Central memory CD4-positive, alpha-beta T cell (primary cell): ENCODE data around the gene B3GAT1.

Experiments used
- DNase-seq: peaks from one replicate; pipeline ENCODE4 v3.0.0; 2022

B3GAT1 gene

DNA sequence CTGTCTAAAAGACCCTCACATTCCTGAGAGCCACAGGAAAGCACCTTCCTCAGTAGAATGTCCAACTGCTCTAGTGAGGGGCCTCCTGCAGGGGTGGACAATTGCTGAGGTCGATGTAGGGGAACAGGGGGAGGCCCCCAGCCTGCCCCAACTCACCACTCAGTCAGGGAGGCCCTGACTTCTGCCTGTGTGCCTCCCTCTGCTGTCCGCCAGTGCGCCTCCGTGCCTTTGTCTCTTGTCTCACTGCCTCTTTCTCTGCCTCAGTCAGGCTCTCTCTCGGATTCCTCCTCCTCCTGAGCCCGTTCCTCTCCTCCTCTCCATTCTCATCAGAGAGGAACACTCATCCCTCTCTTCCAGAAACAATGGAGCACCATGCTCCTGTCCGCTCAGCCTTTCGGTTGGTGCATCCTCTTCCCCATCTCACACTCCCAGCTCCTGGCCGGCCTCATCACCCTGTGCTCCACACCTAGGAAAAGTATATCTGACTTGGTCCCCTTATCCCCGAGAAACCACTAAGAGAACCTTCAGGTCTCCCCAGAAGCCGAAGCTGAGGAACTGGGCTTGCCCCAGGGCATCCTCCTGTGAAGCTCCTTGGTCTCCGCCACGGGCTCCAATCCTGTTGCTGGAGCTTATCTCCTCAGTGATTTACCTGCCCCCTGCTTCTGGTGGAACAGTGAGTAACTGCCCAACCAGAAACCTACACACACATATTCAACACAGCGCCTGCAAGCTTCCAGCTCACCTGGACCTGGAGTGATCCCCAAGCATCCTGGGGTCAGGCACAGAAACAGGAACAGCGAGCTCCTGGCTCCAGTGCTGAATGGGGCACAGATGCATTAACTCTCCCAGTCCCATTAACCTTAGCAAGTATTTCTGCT is 2.3 kb downstream of the B3GAT1 start:
- DNase-seq: no peak

DNA sequence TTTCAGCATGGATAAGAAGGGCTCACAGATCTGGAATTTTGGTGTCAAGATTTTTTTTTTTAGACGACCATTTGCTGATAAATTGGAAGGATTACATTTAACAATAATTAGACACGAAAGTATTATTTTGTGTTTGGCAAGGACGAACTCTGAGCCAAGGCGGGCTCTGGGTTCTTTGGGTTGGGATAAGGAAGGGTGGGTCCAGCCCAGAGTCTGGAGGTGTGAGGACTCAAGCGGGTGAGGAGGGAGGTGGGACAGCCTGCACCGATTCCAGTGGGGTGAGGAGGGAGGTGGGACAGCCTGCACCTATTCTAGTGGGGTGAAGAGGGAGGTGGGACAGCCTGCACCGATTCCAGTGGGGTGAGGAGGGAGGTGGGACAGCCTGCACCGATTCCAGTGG is 4.1 kb downstream of the B3GAT1 start:
- DNase-seq: no peak

DNA sequence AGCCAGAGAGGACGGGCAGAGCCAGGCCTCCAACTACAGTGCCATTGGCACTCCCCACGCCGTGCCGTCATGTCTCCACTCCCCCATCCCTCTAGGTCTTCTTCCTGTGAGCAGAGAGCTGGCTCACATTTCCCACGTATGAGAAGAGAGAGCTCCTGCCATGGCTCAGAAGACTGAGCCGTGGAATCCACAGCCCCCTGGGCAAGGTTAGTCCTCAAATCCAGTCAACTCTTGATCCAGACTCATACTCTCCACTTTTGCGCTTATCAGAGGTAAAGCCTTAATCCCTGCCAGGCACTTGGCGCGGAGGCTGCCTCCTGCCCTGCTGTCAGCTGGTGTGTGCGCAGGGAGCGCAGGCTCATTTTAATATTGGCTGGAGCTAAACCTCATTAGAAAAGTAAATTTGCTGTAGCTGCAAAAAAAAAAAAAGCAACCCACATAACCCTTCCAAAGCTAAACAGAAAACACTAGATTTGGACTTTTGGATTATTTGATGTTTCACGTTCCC is 4.7 kb downstream of the B3GAT1 start:
- DNase-seq: no peak

DNA sequence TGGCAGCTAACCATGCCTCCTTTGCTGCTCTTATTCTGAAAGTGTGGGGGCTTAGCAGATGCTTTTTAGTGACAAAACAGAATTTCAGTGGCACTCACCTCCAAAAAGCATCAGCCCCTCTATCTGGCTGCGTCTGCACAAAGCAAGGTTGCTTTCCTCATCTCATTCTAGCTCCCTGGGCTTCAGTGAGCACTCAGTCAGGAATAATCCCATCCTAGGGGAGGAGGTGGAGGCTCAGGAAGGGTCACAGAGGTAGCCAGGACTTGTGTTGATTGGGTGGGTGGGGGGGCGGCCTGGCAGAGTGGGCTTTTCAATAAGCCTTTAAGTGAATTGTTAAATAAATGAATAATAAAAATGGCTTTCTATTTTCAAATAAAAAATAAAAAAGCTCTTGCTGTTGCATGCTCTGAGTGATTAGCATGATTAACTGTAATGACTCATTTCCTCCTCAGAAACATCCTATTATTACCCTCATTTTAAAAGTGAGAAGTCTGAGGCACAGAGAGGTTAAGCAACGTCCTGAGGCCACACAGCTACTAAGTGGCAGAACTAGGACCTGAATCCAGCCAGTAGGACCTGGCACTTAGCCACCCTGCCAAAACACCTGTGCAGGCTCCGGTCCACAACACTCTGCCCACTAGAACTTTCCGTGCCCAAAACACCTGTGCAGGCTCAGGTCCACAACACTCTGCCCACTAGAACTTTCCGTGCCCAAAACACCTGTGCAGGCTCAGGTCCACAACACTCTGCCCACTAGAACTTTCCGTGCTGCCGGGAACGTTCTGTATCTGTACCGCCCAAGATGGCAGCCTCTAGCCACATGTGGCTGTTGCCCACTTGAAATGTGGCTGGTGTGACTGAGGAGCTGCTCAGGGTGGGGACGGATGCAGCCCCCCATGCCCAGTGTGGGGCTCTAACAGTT is 5.5 kb downstream of the B3GAT1 start:
- DNase-seq: no peak

DNA sequence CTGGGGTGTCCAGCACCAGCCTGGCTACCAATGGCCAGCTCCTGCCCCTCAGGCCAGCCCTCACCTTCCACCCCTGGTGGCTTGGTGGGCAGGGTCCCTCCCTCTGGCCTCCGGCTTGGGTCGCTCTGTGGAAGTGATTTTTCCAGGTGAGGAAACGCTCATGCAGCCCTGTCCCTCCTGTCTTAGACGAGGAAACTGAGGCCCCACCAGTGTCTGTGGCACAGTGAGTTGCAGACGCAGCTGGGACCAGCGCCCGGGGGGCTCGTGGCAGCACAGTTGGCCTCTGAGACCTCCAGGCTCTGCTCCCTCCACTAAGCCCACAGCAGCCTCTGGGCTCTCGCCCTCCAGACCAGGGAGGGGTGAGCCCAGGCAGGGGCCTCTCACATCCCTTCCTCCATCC is 6.2 kb downstream of the B3GAT1 start:
- no peak for DNase-seq

DNA sequence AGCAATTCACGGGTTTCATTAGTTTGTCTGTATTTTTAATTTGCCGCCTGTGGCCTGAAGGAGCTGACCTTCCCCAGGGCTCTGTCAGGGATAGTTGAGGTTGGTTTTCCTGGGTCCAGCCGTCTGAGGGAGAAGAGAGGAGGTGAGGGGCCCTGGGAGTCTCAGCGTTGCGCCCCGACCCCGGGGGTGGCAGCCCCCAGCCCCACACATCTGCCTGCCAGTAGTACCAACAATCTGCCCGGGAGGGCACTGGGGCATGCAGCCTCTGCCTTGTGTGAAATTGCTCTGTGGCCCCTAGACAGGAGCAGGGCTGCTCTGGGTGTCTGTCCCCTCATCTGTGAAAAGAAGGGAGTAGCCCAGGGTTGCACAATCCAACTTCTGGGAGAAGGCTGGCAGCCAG is 6.6 kb downstream of the B3GAT1 start:
- no peak for DNase-seq

DNA sequence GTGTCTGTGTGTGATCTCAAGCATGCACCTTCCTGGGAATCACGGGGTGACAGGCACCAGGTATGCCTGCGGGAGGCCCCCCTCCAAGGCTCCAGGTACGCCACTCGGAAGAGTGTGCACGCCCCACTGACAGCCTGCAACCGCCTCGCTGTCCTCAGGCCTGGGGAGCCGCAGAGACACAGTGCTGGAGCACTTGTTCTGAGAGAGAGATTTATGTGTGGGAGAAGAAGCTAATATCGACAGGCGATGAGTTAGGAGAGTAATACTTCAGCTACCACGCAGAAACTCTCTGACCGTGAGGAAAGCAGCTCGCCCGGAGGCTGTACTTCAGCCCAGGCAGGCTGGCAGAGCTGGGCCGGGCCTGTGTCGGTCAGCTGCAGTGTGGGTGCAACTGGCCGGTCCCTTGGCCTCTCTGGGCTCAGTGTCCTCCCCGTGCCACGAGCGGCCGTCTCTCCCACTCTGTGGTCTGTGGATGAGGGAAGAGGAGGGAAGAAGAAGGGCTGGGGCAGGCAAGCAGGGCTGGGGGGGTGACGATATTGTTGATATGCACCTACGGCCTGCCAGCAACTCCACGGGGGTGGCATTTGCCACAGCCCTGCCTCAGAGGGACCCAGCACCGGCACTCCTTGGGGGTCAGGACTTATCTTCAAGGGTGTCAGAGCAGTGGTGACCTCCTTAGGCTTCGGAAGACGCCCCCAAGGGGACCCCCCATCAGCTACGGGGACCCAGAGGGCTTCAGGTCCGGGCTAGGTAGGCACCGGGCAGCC is 7.3 kb downstream of the B3GAT1 start:
- DNase-seq: no peak

DNA sequence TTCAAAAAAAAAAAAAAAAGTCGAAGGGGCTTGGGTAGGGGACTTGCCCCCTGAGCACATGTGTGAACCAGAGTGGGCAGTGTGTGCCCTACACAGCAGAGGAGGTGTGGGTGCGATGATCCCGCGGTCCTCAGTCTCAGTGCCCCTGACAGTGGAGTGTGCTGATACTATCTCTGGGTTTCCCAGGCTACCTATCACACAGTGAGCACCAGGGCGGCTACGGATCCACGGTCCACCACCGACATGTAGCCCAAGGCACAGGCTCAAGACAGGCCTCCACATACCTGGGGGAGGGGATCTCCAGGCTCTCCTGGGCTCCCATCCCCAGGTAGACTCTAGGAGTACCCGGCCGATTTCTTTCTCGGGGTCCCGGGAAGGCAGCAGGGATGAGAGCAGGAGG is 9.1 kb downstream of the B3GAT1 start:
- no peak for DNase-seq

DNA sequence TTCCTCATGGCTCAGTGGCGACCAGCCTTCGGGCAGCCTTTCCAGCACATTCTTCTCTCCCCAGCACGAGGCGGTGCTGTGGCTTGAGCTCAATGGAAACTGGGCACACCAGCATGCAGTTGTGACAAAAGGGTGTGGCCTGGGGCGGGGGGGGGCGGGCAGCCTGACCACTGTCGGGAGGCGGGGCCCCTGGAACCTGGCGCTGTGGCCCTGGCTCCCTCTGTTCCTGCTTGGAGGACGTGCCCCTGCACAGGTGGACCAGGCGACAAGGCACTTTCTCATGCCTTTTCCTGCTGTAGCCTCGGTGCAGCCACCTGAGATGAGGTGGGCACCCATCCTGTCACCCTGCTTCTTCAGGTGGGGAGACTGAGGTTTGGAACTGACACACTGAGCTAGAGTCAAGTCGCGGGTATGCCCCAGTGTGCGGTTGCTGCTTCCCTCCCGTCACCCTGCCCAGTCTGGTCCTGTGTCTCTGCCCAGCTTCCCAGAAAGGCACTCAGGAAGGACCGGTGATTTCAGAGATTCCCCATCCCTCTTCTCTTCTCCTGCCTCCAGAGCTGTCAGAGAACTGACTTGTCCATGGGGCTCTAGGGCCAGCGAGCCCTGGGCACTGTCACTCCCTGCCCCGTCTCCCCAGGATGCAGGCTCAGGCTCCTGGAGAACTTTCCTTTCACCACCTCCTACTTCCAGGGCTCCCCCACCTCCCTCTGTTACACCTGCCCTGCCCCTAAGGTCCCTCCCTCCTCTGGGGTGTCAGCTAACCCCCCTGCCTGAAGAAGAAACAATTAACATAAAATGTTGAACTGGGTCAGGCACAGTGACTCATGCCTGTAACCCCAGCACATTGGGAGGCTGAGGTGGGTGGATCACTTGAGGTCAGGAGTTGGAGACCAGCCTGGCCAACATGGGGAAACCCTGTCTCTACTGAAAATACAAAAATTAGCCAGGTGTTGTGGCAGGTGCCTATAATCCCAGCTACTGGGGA is 9.9 kb downstream of the B3GAT1 start:
- no peak for DNase-seq

DNA sequence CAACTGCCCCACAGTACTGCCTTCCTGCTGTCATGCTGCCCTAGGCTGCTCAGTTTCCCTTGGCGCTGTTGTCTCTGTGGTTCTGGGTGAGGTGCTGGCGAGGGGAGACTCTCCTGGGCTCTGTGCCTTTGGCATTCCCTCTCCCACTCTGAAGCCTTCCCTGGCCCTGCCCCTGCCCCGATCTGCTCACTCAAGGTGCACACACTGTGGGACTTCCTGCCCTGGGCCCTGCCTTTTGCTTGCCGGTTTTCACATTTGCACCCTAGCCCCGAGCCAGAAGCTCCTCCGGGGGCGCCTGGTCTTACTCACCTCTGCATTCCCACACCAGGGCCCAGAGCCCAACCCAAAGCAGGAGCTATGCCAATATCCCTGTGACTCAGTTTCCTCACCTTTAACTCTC is 12.0 kb downstream of the B3GAT1 start:
- DNase-seq: no peak

DNA sequence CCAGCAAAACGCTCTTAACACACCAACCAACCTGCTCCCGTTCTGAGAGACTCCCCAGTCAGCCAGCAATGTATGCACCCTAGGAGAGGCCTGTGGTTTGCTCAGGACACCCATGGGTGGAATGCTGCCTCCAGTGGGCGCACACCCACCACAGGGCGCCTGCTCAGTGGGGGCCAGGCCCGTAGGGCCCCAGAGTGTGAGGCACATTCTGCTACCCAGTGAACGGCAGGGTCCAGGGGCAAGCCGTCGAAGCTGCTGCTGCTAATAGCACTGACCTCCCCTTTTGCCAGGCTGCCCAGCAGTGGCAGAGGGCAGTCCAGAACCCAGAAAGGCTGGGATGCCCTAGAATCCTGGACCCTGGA is 12.8 kb downstream of the B3GAT1 start:
- DNase-seq: no peak

DNA sequence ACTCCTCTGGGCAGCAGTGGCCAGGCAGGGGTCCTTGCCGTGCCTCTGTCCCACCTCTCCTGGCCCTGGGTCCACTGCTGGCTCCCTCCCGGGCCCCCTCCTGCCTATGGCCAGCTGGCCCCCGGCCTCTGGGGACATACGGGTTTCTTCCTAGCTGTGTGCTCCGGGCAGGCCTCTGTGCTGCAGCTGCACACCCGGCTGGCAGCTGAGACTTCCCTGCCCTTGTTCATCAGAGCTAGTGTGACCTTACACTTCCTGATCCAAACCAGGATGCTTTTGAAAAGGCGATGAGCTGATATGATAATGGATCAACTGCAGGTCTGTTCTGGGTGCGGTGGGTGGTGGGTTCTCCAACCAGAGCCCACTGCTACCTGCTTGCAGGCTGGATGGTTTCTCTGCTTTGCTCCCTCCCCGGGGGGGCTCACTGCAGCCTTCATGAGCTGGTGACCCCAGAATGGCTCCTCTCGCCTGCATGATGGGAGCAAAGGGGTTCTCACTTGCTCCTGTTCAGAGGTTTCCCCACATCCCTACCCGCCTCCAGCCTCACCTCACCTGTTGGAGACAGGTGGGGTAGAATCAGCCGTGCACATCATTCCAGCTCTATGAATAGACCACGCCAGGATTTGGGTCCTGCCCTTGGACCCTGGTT is 13.3 kb downstream of the B3GAT1 start:
- no peak for DNase-seq

DNA sequence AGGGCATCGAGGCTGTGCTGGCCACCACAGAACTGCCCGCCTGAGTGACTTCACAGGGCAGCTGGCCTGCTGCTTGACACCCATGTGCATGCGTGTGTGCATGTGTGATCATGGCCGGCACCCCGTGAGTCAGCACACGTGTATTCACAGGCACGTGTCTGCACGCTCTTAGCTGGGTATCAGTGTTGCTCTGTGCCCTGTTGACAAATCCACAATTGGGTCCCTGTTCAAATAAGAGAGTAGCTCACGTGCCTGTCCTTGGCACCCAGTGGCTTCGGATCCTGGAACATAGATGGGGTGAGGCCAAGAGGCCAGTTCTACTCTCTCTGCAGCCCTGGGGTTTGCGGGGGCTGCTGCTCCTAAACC is 14.0 kb downstream of the B3GAT1 start:
- no peak for DNase-seq

DNA sequence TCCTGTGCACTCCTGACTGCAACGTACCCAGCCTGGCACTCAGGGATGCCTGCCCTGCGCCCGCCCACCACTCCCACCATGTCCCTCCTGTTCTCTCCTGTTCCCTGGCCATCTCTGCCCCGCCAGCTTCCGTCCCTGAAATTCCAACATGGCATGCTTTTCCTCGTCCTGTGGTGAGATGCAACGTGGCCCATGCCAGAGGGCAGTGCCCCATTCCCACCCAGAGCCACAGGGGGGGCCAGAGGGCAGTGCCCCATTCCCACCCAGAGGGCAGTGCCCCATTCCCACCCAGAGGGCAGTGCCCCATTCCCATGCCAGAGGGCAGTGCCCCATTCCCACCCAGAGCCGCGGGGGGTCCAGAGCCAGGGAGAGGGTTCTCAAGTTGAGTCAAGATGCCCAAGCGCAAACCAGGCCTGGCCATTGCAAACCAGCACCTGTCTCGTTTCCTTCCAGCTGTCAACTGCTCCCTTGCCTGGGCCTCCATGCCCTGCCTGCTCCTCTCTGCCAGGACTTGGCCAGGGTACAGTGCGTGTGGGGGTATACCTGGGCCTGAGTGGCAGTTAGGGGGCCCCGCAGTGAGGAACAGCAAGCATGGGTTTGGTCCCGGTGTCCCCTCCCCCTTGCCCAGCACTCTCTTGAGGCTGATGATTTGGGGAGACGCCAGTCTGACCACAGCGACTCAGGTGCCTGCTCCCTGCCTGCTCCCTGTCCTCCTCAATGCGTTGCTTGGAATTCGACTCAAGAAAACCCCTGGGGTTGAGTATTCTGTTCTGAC is 14.6 kb downstream of the B3GAT1 start:
- DNase-seq: no peak

DNA sequence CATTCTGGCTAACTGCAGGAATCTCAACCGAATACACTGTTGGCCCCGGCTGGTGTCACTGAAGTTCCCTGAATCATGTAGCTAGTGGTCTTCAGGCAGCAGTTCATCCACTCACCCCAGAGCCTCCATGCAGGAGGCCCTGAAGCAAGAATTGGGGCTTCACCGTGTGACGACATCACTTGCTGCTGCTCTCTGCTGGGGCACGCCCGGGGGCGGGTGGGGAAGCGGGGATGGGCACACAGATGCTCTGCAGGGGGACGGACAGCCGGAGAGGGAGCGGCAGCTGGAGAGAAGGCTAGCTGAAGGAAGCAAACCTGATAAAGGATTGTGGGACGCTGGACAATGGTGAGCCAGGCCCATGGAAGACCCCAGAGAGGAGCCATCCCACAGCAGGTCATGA is 17.0 kb downstream of the B3GAT1 start:
- DNase-seq: no peak

DNA sequence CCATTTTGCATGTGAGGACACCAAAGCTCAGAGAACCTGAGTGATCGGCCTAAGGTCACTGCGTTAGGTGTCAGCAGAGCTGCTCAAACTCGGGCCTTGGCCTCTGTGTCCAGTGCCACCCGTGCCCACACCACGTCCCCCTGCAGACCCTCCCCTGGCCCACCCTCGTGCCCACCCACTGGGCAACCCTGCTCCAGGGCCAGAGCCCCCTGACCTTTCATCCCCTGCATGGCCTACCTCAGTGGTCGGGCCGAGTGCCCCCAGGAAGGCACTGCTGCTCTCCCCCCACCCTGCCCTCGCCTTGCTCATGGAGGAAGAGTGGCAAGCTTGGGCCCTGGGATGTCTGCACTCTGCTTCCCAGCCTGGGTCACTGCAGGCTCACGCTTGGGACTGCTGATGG is 17.7 kb downstream of the B3GAT1 start:
- DNase-seq: no peak

DNA sequence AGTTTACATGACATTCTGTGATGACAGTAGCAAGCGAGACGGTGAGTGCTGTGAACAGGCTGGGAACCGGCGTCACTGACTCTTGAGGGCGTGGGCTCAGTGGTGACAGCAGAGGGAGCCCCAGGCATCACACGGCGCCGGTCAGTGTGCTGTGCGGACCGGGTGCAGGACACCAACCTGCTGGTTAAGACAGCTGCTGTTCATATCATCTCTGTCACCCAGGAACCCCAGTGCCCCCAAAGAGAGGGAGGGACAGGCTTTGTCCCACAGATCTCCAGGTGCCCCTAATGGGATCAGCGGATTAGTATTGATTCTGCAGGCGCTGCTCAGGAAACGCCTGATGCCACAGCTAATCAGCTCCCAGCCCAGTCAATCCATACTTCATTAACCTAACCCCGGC is 18.4 kb downstream of the B3GAT1 start:
- no peak for DNase-seq

DNA sequence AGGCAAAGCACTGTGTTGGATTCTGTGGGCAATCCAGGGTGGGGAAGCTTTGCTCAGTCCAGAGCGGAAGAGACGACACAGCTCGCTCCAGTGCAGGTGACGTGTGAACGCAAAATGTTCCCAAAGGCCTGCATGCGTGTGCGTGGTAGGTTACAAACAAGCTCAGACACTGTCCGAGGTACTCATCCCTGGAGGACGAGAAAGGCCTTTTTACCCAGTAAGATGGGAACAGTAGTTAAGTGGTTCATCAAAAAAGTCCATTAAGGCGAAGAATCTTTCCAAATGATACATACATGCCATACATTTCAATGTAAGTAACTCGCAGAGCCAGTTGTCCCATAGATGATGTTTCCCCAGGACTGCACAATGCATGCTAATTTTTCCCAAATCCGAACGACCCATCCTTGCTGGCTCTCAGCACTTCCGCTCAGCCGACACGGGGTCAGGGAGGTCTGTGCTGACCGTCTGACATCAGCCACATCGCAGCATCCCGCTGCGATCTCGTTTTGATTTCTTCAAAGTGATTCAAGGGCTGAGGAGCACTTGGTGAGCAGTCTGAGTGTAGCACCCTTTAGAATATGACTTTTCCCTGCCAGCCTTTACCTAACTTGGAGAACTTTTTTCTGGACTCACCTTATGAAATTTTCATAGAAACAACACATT is 19.0 kb downstream of the B3GAT1 start:
- no peak for DNase-seq

DNA sequence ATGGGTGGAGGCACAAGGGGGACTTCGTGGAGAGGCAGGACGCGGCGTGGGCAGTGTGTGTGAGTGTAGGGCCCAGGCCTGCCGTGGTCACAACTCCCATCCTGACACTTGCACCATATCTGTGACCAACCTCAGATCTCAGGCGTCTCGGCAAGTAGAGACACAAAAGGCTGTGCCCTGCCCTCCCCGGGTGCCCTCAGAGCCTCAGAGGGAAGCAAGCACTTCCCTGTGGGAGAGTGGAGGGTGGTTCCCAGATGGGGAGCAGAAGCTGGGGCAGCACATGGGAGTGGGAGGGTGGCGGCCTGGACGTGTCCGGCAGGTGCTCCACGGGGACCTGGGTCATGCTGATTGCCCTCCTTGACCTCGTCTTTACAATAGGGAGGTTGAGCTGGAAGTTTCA is 20.4 kb downstream of the B3GAT1 start:
- DNase-seq: no peak
